WTC11 (cell line): Measurements from ENCODE around the gene BEGAIN. TPM values are rescaled to one million over a fixed set of nuclear protein-coding genes. Genes with fewer than 3 reads are reported as not detected.

Experiments used
- ATAC-seq: fragments of 200-7000 bp; cut with Tn5 transposase; 2 replicates; pipeline ENCODE4 v1.10.0; 2021; ENCODE audit warnings: mild to moderate bottlenecking, moderate library complexity
- CTCF ChIA-PET: fragments of 300-600 bp; sonication (Branson Sonifier 250); formaldehyde crosslinking; loops from one replicate; lab custom pipeline; 2021; ENCODE audit warnings: antibody characterized with exemption; lab: Charles Lee
- POLR2A ChIA-PET: fragments of 350-600 bp; sonication (Branson Sonifier 250); formaldehyde crosslinking; loops from one replicate; lab custom pipeline; 2021; ENCODE audit warnings: antibody characterized with exemption; lab: Charles Lee
- DNase-seq: peaks from one replicate; pipeline ENCODE4 v3.0.0; 2021; ENCODE audit warnings: low spot score
- H3K27ac Mint-ChIP-seq: 2 replicates; pipeline ENCODE4 v1.8.0; 2021; ENCODE audit warnings: mixed read lengths
- H3K27me3 Mint-ChIP-seq: 2 replicates; pipeline ENCODE4 v1.8.0; 2021; ENCODE audit warnings: low read depth, mild to moderate bottlenecking, moderate library complexity, mixed read lengths
- H3K36me3 Mint-ChIP-seq: 2 replicates; pipeline ENCODE4 v1.8.0; 2021; ENCODE audit warnings: mixed read lengths
- H3K4me1 Mint-ChIP-seq: 2 replicates; pipeline ENCODE4 v1.8.0; 2022; ENCODE audit warnings: mixed read lengths
- H3K4me3 Mint-ChIP-seq: 2 replicates; pipeline ENCODE4 v1.8.0; 2021; ENCODE audit warnings: mild to moderate bottlenecking, moderate library complexity, mixed read lengths
- H3K9me3 Mint-ChIP-seq: 2 replicates; pipeline ENCODE4 v1.8.0; 2021; ENCODE audit warnings: mixed read lengths
- ELF4 ChIP-seq: sonication (generic); formaldehyde crosslinking; IDR thresholded peaks from 2 replicates; pipeline ENCODE4 v1.8.1; 2022; ENCODE audit warnings: low read depth, mild to moderate bottlenecking, moderate library complexity, missing genetic modification reagents
- ETV6 ChIP-seq: sonication (generic); formaldehyde crosslinking; IDR thresholded peaks from 2 replicates; pipeline ENCODE4 v1.8.1; 2022; ENCODE audit warnings: mild to moderate bottlenecking, missing genetic modification reagents
- PRDM15 ChIP-seq: sonication (generic); formaldehyde crosslinking; IDR thresholded peaks from 2 replicates; pipeline ENCODE4 v1.8.0; 2022; ENCODE audit warnings: missing genetic modification reagents
- PRRX2 ChIP-seq: fragments of 250-450 bp; sonication (Bioruptor Pico); IDR thresholded peaks from 2 replicates; pipeline ENCODE4 v1.8.0; 2021; ENCODE audit warnings: mild to moderate bottlenecking
- STAT6 ChIP-seq: sonication (generic); formaldehyde crosslinking; conservative IDR thresholded peaks from 2 replicates; pipeline ENCODE4 v1.8.1; 2023; ENCODE audit warnings: mild to moderate bottlenecking, low read depth, missing genetic modification reagents, moderate library complexity
- ZBTB21 ChIP-seq: sonication (generic); formaldehyde crosslinking; IDR thresholded peaks from 2 replicates; pipeline ENCODE4 v1.8.1; 2023; ENCODE audit warnings: mild to moderate bottlenecking, missing genetic modification reagents, borderline replicate concordance
- ZBTB43 ChIP-seq: sonication (generic); formaldehyde crosslinking; IDR thresholded peaks from 2 replicates; pipeline ENCODE4 v1.8.1; 2023; ENCODE audit warnings: mild to moderate bottlenecking, missing genetic modification reagents
- total RNA-seq: library from RNA; stranded (reverse); gene quantifications from 3 replicates; pipeline ENCODE4 v1.2.3, GENCODE V29; 2021
- TF ChIP-seq, protein P1 (sequence below): sonication (generic); formaldehyde crosslinking; IDR thresholded peaks from 2 replicates; pipeline ENCODE4 v1.8.1; 2022; ENCODE audit warnings: low read depth, mild to moderate bottlenecking, moderate library complexity, missing genetic modification reagents, borderline replicate concordance
- TF ChIP-seq, protein P2 (sequence below): fragments of 250-450 bp; sonication (Bioruptor Pico); IDR thresholded peaks from 2 replicates; pipeline ENCODE4 v1.9.0; 2021; ENCODE audit warnings: mild to moderate bottlenecking, borderline replicate concordance
- TF ChIP-seq, protein P3 (sequence below): fragments of 250-450 bp; sonication (Bioruptor Pico); IDR thresholded peaks from 2 replicates; pipeline ENCODE4 v1.9.0; 2021; ENCODE audit warnings: moderate library complexity, mild to moderate bottlenecking, inconsistent platforms, borderline replicate concordance
- TF ChIP-seq, protein P4 (sequence below): sonication (generic); formaldehyde crosslinking; IDR thresholded peaks from 2 replicates; pipeline ENCODE4 v1.8.0; 2022; ENCODE audit warnings: mild to moderate bottlenecking, missing genetic modification reagents

The BEGAIN gene
- total RNA-seq, 1 experiment from 2014 or later, result 1.3 TPM

DNA sequence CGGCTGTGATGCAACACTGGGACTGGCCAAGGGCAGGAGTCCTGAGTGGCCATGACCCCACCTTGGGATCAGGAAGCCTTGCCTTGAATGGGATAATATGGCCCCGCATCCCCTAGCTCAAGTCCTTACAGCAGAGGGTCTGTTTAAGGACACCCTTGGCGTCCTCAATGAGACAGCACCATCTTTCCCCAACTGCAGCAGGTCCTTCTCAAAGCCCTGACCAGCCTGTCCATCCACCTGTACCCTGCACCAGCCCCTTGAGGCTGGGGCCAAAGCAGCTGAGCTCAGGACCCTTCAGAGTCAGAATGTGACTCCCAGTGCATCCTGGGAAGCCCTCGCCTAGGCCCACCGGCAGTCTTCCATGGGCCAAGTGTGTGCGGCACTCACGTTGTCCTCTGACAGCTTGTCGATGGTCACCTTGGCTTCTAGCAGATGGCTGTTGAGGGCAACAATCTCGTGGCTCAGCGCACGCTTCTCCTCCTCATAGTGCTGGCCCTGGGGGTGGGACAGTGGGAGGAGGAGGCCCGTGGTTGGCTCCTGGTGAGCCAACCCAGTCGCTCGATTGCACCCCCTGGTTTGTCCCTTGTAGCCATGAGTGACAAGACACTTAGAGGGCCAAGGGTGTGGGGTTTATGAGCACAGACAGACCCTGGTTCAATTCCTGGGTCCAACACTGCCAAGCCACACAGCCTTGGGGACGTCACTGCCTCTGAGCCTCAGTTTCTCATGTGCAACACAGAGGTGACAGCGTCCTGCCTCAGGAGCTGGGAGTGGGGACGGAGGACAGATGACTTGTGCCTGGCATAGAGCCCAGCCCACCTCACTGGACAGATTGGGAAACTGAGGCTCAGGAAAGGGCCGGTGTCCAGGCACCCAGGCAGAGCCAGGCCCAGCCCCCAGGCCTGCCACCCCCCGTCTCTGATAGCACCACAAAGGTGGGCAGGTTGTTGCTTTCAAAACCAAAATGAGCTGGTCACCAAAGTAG is 43.5 kb downstream of the BEGAIN start:
- Mint-ChIP-seq H3K36me3 (no peaks in the 10 kb centered on the region), H3K27me3 (peaks cover 11% of the 10 kb centered on the region), H3K4me3 (no peak overlapping the region), H3K27ac (no peak overlapping the region), H3K9me3 (no peaks in the 10 kb centered on the region), H3K4me1 (peaks cover 12% of the 10 kb centered on the region)
- ATAC-seq (no peak), DNase-seq (no peak)
- TF ChIP-seq, protein P1, sequence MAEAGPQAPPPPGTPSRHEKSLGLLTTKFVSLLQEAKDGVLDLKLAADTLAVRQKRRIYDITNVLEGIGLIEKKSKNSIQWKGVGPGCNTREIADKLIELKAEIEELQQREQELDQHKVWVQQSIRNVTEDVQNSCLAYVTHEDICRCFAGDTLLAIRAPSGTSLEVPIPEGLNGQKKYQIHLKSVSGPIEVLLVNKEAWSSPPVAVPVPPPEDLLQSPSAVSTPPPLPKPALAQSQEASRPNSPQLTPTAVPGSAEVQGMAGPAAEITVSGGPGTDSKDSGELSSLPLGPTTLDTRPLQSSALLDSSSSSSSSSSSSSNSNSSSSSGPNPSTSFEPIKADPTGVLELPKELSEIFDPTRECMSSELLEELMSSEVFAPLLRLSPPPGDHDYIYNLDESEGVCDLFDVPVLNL, result no peak
- TF ChIP-seq, protein P2, sequence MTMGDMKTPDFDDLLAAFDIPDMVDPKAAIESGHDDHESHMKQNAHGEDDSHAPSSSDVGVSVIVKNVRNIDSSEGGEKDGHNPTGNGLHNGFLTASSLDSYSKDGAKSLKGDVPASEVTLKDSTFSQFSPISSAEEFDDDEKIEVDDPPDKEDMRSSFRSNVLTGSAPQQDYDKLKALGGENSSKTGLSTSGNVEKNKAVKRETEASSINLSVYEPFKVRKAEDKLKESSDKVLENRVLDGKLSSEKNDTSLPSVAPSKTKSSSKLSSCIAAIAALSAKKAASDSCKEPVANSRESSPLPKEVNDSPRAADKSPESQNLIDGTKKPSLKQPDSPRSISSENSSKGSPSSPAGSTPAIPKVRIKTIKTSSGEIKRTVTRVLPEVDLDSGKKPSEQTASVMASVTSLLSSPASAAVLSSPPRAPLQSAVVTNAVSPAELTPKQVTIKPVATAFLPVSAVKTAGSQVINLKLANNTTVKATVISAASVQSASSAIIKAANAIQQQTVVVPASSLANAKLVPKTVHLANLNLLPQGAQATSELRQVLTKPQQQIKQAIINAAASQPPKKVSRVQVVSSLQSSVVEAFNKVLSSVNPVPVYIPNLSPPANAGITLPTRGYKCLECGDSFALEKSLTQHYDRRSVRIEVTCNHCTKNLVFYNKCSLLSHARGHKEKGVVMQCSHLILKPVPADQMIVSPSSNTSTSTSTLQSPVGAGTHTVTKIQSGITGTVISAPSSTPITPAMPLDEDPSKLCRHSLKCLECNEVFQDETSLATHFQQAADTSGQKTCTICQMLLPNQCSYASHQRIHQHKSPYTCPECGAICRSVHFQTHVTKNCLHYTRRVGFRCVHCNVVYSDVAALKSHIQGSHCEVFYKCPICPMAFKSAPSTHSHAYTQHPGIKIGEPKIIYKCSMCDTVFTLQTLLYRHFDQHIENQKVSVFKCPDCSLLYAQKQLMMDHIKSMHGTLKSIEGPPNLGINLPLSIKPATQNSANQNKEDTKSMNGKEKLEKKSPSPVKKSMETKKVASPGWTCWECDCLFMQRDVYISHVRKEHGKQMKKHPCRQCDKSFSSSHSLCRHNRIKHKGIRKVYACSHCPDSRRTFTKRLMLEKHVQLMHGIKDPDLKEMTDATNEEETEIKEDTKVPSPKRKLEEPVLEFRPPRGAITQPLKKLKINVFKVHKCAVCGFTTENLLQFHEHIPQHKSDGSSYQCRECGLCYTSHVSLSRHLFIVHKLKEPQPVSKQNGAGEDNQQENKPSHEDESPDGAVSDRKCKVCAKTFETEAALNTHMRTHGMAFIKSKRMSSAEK (CRISPR knock-in tag), result no peak
- TF ChIP-seq STAT6 (CRISPR knock-in tag), result no peak
- no peak for TF ChIP-seq PRRX2
- TF ChIP-seq ZBTB21, result no peak
- ChIA-PET POLR2A (no interaction called here), CTCF (interaction anchor here (1.2 to 3.7 kb wide), 3 partner anchors 102 to 110 kb away, joined by 5 to 29 read pairs (median 8); no protein-coding TSS in a partner anchor)

- DNase-seq (no peak), ATAC-seq (no peak)
- no peaks in the 10 kb centered on the region for H3K36me3 Mint-ChIP-seq
- ChIA-PET POLR2A (no interaction called here), CTCF (interaction anchor here (1.2 to 1.5 kb wide), 3 partner anchors 18 to 110 kb away, joined by 4 to 8 read pairs (median 4); no protein-coding TSS in a partner anchor)
- H3K27ac Mint-ChIP-seq, result 0 out of 2 replicates have a peak overlapping the region, but pooled peaks have one; percentile 21
- peaks cover 11% of the 10 kb centered on the region for H3K27me3 Mint-ChIP-seq
- no peaks in the 10 kb centered on the region for H3K9me3 Mint-ChIP-seq
- no peak overlapping the region for H3K4me3 Mint-ChIP-seq
- peaks cover 12% of the 10 kb centered on the region for H3K4me1 Mint-ChIP-seq
- TF ChIP-seq ETV6 (CRISPR knock-in tag), result no peak
- TF ChIP-seq, protein P3, sequence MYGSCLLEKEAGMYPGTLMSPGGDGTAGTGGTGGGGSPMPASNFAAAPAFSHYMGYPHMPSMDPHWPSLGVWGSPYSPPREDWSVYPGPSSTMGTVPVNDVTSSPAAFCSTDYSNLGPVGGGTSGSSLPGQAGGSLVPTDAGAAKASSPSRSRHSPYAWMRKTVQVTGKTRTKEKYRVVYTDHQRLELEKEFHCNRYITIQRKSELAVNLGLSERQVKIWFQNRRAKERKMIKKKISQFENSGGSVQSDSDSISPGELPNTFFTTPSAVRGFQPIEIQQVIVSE (CRISPR knock-in tag), result no peak
- TF ChIP-seq, protein P4, sequence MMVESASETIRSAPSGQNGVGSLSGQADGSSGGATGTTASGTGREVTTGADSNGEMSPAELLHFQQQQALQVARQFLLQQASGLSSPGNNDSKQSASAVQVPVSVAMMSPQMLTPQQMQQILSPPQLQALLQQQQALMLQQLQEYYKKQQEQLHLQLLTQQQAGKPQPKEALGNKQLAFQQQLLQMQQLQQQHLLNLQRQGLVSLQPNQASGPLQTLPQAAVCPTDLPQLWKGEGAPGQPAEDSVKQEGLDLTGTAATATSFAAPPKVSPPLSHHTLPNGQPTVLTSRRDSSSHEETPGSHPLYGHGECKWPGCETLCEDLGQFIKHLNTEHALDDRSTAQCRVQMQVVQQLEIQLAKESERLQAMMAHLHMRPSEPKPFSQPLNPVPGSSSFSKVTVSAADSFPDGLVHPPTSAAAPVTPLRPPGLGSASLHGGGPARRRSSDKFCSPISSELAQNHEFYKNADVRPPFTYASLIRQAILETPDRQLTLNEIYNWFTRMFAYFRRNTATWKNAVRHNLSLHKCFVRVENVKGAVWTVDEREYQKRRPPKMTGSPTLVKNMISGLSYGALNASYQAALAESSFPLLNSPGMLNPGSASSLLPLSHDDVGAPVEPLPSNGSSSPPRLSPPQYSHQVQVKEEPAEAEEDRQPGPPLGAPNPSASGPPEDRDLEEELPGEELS (CRISPR knock-in tag), result no peak
- no peak for TF ChIP-seq STAT6 (CRISPR knock-in tag)
- TF ChIP-seq ELF4 (CRISPR knock-in tag), result no peak
- no peak for TF ChIP-seq PRDM15 (CRISPR knock-in tag)
- TF ChIP-seq ZBTB43 (CRISPR knock-in tag), result no peak
These were observed 44.5 kb downstream of the BEGAIN start for GRCh38 chr14:100542619-100543205.
